ENCODE measurements around the gene GTSE1. TPM values are rescaled to one million over a fixed set of nuclear protein-coding genes. Genes with fewer than 3 reads are reported as not detected.

Gene GTSE1
- total RNA-seq, 1 experiment from 2014 or later: 20.6 TPM

- no peaks in the 10 kb centered on the region for H3F3A ChIP-seq (ENCODE audit: low read length, unreplicated experiment)
- H3K79me2 ChIP-seq (ENCODE audit: low read length): peaks cover 44% of the 10 kb centered on the region
- TSS peak; percentile 26 for BruUV-seq (replicated peaks)
- no peaks in the 10 kb centered on the region for H4K20me1 ChIP-seq (ENCODE audit: low read length)
- peak; percentile 43 for DNase-seq
- H3K36me3 ChIP-seq (ENCODE audit: low read depth, low read length): peaks cover 18% of the 10 kb centered on the region
- H3K4me1 ChIP-seq (ENCODE audit: insufficient read depth, low read length): peaks cover 13% of the 10 kb centered on the region
- H3K27ac ChIP-seq (ENCODE audit: low read length): no peak overlapping the region
- H2AFZ ChIP-seq (ENCODE audit: low read length): peak overlapping the region; percentile 67
- TF ChIP-seq EZH2phosphoT487 (IDR thresholded peaks at IDR 0.05; ENCODE audit: borderline replicate concordance, low read length) (no peak), CTCF (conservative IDR thresholded peaks at IDR 0.05; ENCODE audit: low read depth, low read length) (no peak), EZH2 (IDR thresholded peaks at IDR 0.05; ENCODE audit: low read length, unreplicated experiment) (no peak)
- CTCF ChIA-PET: no interaction called here
- intact Hi-C loops (cut with micrococcal nuclease): loop anchor here (5.0 kb wide), 1 partner anchor 175 kb away; no protein-coding TSS in a partner anchor
- H3K9me3 ChIP-seq (ENCODE audit: low read length): no peaks in the 10 kb centered on the region
- H3K9me2 ChIP-seq (replicated peaks; ENCODE audit: low read length): no peaks in the 10 kb centered on the region
- peak; percentile 32 for ATAC-seq
- H3K4me3 ChIP-seq (ENCODE audit: low read length): peak overlapping the region; percentile 84
- no peaks in the 10 kb centered on the region for H3K27me3 ChIP-seq (ENCODE audit: low read length)
- POLR2A ChIA-PET (ENCODE audit: unreplicated experiment): no interaction called here
- peak overlapping the region; percentile 98 for H3K4me2 ChIP-seq (ENCODE audit: low read length)
- H3K9ac ChIP-seq (ENCODE audit: low read length): peak overlapping the region; percentile 76
Measured at GRCh38 chr22:46297151-46297812, 612 bp downstream of the GTSE1 start.

DNA sequence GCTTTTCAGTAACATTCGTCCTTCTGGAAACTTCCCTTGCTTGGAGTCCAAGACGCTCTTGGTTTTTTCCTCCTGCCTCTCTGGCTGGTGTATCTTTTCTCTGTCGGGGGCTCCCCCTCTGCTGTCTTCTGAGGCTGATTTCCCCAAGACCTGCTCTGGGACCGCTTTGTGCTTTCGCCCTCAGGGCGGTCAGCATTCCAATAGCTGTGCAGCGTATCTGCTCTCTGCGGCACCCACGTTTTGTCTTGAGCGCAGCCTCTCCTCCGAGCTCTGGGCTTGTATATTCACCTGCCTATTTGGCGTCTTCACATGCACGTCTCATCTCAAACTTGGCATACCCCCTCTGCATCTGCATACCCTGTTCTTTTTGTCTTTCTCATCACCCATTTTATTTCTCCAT lies 2.4 kb downstream of the GTSE1 start:
- no peak overlapping the region for H3K4me2 ChIP-seq (ENCODE audit: low read length)
- peaks cover 61% of the 10 kb centered on the region for H3K79me2 ChIP-seq (ENCODE audit: low read length)
- peaks cover 18% of the 10 kb centered on the region for H3K36me3 ChIP-seq (ENCODE audit: low read depth, low read length)
- no peaks in the 10 kb centered on the region for H3K9me3 ChIP-seq (ENCODE audit: low read length)
- H2AFZ ChIP-seq (ENCODE audit: low read length): no peak overlapping the region
- TF ChIP-seq EZH2 (IDR thresholded peaks at IDR 0.05; ENCODE audit: low read length, unreplicated experiment) (no peak), CTCF (conservative IDR thresholded peaks at IDR 0.05; ENCODE audit: low read depth, low read length) (no peak)
- no peak overlapping the region for H3K9ac ChIP-seq (ENCODE audit: low read length)
- intact Hi-C loops (cut with micrococcal nuclease): loop anchor here (5.0 kb wide), 1 partner anchor 177 kb away; no protein-coding TSS in a partner anchor
- H3K9me2 ChIP-seq (replicated peaks; ENCODE audit: low read length): no peaks in the 10 kb centered on the region
- no peak overlapping the region for H3K27ac ChIP-seq (ENCODE audit: low read length)
- peaks cover 10% of the 10 kb centered on the region; the same call in 1 of the 2 replicates for H4K20me1 ChIP-seq (ENCODE audit: low read length)
- H3K4me1 ChIP-seq (ENCODE audit: insufficient read depth, low read length): peaks cover 18% of the 10 kb centered on the region
- BruUV-seq (replicated peaks): no TSS peak
- no peak for ATAC-seq
- no peaks in the 10 kb centered on the region for H3F3A ChIP-seq (ENCODE audit: low read length, unreplicated experiment)
- no peaks in the 10 kb centered on the region for H3K27me3 ChIP-seq (ENCODE audit: low read length)
- H3K4me3 ChIP-seq (ENCODE audit: low read length): no peak overlapping the region
- ChIA-PET CTCF (no interaction called here), POLR2A (ENCODE audit: unreplicated experiment) (no interaction called here)
- DNase-seq: no peak

GRCh38 chr22:46300491-46300890 lies 3.8 kb downstream of the GTSE1 start:
- Histone ChIP-seq H3K36me3 (ENCODE audit: low read depth, low read length) (peaks cover 22% of the 10 kb centered on the region), H2AFZ (ENCODE audit: low read length) (no peak overlapping the region), H3K9me2 (replicated peaks; ENCODE audit: low read length) (no peaks in the 10 kb centered on the region), H3K4me2 (ENCODE audit: low read length) (no peak overlapping the region), H3K9me3 (ENCODE audit: low read length) (no peaks in the 10 kb centered on the region), H4K20me1 (ENCODE audit: low read length) (peaks cover 10% of the 10 kb centered on the region; the same call in 1 of the 2 replicates), H3K9ac (ENCODE audit: low read length) (no peak overlapping the region), H3K27me3 (ENCODE audit: low read length) (no peaks in the 10 kb centered on the region), H3K79me2 (ENCODE audit: low read length) (peaks cover 75% of the 10 kb centered on the region), H3K4me1 (ENCODE audit: insufficient read depth, low read length) (peaks cover 18% of the 10 kb centered on the region), H3F3A (ENCODE audit: low read length, unreplicated experiment) (no peaks in the 10 kb centered on the region), H3K4me3 (ENCODE audit: low read length) (no peak overlapping the region), H3K27ac (ENCODE audit: low read length) (no peak overlapping the region)
- no peak for TF ChIP-seq EZH2phosphoT487 (IDR thresholded peaks at IDR 0.05; ENCODE audit: borderline replicate concordance, low read length)
- no peak for TF ChIP-seq CTCF (conservative IDR thresholded peaks at IDR 0.05; ENCODE audit: low read depth, low read length)
- no peak for TF ChIP-seq EZH2 (IDR thresholded peaks at IDR 0.05; ENCODE audit: low read length, unreplicated experiment)
- intact Hi-C loops (cut with micrococcal nuclease): no loop called here
- DNase-seq (no peak), ATAC-seq (no peak)
- CTCF ChIA-PET: no interaction called here
- BruUV-seq (replicated peaks): no TSS peak
- POLR2A ChIA-PET (ENCODE audit: unreplicated experiment): no interaction called here
